Skeletal muscle tissue (tissue), 4 donors: ENCODE results near the gene FMO1. TPM values are rescaled to one million over a fixed set of nuclear protein-coding genes. Genes with fewer than 3 reads are reported as not detected.
"Not testable (repeated sequence)": the region's sequence is repeated elsewhere in the genome, so short reads cannot be mapped to it uniquely, and the experiment has no call there.

Experiments
- H3K27ac ChIP-seq: one replicate; pipeline ENCODE4 v1.7.0; 2013; ENCODE audit warnings: mild to moderate bottlenecking, low read depth, low read length, inconsistent platforms
- H3K27me3 ChIP-seq, 3 donors: one replicate each; pipeline ENCODE4 v1.7.0; 2013; ENCODE audit warnings: low read length in 3 of 3; ENCODE audit not compliant: control insufficient read depth in 3 of 3, insufficient read depth in 3 of 3
- H3K36me3 ChIP-seq, 3 donors: one replicate each; pipeline ENCODE4 v1.7.0; 2013; ENCODE audit warnings: low read length in 3 of 3; ENCODE audit not compliant: control insufficient read depth in 3 of 3, insufficient read depth in 3 of 3
- H3K4me1 ChIP-seq, 3 donors: one replicate each; pipeline ENCODE4 v1.7.0; 2013; ENCODE audit warnings: low read length in 3 of 3, mild to moderate bottlenecking in 3 of 3; ENCODE audit not compliant: control insufficient read depth in 3 of 3, insufficient read depth in 3 of 3
- H3K4me3 ChIP-seq, 3 donors: one replicate each; pipeline ENCODE4 v1.7.0; 2013; ENCODE audit warnings: low read length in 3 of 3
- H3K9ac ChIP-seq, 3 donors: one replicate each; pipeline ENCODE4 v1.7.0; 2013; ENCODE audit warnings: low read length in 3 of 3, mild to moderate bottlenecking in 3 of 3, moderate library complexity in 2 of 3, low read depth in 1 of 3
- H3K9me3 ChIP-seq, 3 donors: one replicate each; pipeline ENCODE4 v1.7.0; 2013; ENCODE audit warnings: low read length in 3 of 3; ENCODE audit not compliant: control insufficient read depth in 3 of 3
- total RNA-seq: library from RNA; depleted of rRNA; stranded (reverse); fragments of >200 nt; gene quantifications from one replicate; pipeline ENCODE4 v1.2.3, GENCODE V29; 2014
- donor health status: Osteomylitis.

Gene FMO1
- total RNA-seq, 1 donor from 2014 or later, result 5.7 TPM

DNA sequence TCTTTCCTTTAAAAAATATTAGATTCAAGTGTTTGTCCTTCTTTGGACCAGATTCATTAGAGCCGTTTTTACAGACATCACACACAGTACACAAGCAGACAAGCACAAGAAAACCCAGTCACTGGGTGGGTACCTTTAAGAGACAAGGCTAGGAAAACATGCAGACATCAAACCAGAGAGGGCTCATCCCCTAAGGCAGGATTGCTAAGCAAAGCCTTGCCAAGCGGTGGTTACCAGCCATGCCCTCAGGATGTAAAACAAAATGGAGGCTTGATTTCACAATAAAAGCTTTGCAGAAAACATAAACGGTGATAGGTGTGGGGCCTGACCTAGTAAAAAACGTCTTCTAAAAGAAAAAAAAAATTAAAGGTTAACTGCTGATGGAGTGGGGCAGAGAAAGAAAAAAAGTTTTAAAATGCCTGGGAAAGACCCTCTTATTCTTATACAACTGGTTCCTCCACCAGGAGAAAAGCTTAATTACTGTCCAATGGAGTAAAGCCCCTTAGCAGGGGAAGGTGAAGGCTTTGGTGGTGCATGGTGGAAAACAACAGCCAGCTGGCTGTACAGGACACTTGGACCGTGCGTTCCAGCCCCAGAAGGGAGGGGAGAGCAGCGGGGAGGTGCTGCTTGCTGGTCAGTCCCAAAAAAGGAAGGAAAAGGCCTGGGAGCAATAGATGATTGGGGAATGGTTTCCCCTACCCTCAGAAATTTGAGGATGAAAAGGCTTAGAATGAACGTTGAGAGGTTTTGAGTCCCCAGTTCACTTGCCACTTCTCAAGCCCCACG lies 30.4 kb upstream of the FMO1 start:
- H3K27ac ChIP-seq, result no peak overlapping the region
- H3K9me3 ChIP-seq, result no peaks in the 10 kb centered on the region
- H3K9ac ChIP-seq, result no peak overlapping the region
- peaks cover 2 to 8% (median 5%) of the 10 kb centered on the region in 3 donors for H3K4me1 ChIP-seq
- no peaks in the 10 kb centered on the region for H3K36me3 ChIP-seq
- no peak overlapping the region for H3K4me3 ChIP-seq
- no peaks in the 10 kb centered on the region for H3K27me3 ChIP-seq

DNA sequence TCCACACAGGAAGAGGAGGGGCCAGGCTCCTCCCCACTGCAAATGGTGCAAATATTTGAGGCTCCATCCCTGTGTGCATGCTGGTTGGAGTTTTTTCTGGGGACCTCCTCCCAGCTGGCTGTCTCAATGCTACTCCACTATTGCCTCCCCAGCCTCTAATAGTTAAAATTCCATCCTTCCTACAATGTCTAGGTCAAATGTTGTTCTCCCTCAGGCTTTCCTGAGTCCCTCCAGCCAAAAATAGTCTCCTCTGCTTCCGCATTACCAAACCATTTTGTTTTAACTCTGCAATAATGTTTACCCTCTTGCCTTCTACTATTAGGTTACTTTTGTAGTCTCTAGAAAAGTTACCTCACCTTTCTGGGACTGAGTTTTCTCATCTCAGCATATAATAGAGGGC lies 29.6 kb upstream of the FMO1 start:
- no peaks in the 10 kb centered on the region for H3K36me3 ChIP-seq
- H3K9ac ChIP-seq, result no peak overlapping the region
- H3K4me3 ChIP-seq, result no peak overlapping the region
- H3K4me1 ChIP-seq, result peaks cover 2 to 8% (median 5%) of the 10 kb centered on the region in 3 donors
- H3K9me3 ChIP-seq, result no peaks in the 10 kb centered on the region
- H3K27ac ChIP-seq, result no peak overlapping the region
- H3K27me3 ChIP-seq, result no peaks in the 10 kb centered on the region

DNA sequence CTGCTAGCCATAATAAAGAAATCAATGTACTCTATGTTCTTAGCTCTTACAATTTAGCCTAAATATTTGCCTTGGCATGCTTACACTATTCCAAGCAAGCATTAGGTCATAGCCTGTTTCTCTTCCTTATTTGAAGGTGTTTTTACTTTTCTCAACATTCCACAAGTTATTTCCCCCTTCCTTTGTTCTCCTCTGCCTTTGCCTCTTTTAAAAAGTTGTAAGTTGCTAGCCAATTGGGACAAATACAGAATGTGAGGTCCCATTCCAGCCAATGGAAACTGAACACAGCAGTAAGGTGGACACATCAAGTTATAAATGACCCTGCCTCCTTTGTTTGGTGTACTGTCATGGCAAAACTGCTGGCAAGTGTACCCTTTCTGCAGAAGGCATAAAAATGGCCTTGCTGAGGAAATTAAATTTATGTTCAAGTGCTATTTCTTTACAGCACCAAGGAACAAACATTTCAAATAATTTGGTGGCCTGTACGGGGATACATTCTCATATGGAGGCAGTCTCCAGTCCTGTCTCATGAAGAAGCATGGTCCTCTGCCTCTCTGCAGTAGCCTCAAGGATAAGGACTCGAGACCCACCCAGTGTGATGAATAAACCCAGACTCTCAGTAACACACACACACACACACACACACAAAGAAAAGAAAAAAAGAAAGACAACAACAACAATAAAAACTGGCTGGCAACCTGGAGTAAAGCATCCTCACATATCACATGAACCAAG lies 28.8 kb upstream of the FMO1 start:
- no peaks in the 10 kb centered on the region for H3K27me3 ChIP-seq
- H3K36me3 ChIP-seq, result no peaks in the 10 kb centered on the region
- H3K4me1 ChIP-seq, result peaks cover 2 to 8% (median 5%) of the 10 kb centered on the region in 3 donors
- H3K27ac ChIP-seq, result no peak overlapping the region
- H3K4me3 ChIP-seq, result no peak overlapping the region
- no peaks in the 10 kb centered on the region for H3K9me3 ChIP-seq
- no peak overlapping the region for H3K9ac ChIP-seq

DNA sequence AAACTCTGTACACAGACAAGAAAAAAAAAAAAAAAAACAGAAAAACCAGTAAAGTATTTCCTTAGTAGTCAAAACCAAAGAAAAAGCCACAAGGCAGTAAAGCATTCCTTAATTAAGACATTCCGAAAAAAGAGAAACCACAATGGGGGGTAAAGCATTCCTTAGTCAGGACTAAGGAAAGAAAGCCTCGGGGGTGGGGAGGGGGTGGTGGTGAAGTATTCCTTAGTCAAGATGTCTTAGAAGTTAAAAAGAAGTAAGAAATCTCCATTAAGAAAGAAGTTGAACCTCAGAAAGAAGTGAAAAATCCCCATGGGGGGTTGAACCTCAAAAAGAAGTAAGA lies 28.2 kb upstream of the FMO1 start:
- no peaks in the 10 kb centered on the region for H3K36me3 ChIP-seq
- peaks cover 2 to 8% (median 5%) of the 10 kb centered on the region in 3 donors for H3K4me1 ChIP-seq
- H3K27ac ChIP-seq, result peak overlapping the region; percentile 45
- no peaks in the 10 kb centered on the region for H3K9me3 ChIP-seq
- no peak overlapping the region for H3K4me3 ChIP-seq
- no peak overlapping the region for H3K9ac ChIP-seq
- H3K27me3 ChIP-seq, result no peaks in the 10 kb centered on the region

DNA sequence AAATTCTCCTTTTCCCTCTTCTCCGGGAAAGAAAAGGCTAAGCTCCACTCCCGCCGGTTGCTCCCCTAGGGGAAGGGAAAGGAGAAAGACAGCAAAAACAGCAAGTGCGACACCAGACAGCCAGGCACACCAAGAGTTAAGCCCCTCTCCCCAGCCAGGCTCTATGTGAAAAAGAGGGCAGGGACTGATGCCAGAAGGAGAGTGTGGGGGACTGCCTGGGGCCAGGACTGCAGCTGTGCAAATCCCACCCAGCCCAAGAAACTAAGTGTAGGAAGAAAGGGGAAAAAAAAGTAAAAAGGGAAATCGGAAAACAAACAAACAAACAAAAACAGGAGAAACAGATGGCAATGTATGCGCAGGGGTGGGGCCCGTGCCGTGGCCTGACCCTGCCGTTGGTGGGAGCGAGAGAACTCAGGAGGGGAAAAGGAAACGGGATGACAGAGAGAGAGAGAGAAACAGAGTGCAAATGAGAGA lies 27.7 kb upstream of the FMO1 start:
- H3K4me3 ChIP-seq, result no peak overlapping the region

DNA sequence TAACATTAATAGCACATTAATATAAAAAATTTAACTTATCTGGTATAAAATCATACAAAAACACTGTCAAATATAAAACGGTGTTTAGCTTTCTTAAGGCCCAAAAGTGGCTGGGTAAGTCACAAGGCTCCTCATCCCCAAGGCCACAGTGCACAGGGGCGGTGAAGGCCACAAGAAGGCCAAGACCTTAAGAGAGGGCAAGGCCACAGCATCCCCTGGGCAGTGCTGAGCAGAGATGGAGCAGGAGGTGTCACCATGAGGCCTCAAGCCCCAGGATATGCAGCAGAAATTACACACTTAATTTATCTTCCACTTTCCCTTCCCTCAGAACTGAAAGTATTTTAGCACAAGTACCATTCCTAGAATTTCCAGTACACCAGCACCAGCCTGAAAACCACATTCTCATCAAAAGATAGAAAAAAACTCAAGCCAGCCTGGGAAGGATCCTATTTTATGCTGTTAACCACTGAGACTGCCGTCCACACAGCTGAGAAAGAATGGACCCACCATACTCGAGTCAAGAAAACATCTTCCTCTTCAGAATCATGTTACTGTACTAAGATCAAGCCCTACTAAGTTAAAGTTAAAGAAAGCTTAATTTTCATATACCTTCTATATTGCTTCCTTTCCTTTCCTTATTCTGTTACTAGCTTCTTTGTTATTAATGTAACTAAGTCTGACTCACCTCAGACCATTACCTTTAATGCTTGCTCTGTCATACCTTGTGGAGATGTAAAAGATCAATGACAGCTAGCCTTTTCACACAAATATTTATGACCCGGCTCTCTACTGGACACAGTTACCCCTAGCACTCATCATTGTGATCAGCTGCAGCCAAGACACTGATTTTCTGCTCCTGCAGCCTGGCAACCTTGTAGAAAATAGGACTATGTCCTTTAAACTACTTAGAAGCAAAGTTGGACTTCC lies 26.4 kb upstream of the FMO1 start:
- H3K4me1 ChIP-seq, result peaks cover 2 to 11% (median 5%) of the 10 kb centered on the region in 3 donors
- H3K4me3 ChIP-seq, result no peak overlapping the region
- no peak overlapping the region for H3K9ac ChIP-seq
- H3K27ac ChIP-seq, result peak overlapping the region; percentile 36
- H3K36me3 ChIP-seq, result no peaks in the 10 kb centered on the region
- no peaks in the 10 kb centered on the region for H3K9me3 ChIP-seq
- no peaks in the 10 kb centered on the region for H3K27me3 ChIP-seq

More for the DNA sequence above, 27.7 kb upstream of the FMO1 start:
- Histone ChIP-seq H3K27me3 (no peaks in the 10 kb centered on the region), H3K36me3 (no peaks in the 10 kb centered on the region), H3K9me3 (no peaks in the 10 kb centered on the region), H3K9ac (peak overlapping the region in 1 of 3 donors; percentile 30), H3K4me1 (peaks cover 2 to 8% (median 5%) of the 10 kb centered on the region in 3 donors), H3K27ac (peak overlapping the region; percentile 45)

DNA sequence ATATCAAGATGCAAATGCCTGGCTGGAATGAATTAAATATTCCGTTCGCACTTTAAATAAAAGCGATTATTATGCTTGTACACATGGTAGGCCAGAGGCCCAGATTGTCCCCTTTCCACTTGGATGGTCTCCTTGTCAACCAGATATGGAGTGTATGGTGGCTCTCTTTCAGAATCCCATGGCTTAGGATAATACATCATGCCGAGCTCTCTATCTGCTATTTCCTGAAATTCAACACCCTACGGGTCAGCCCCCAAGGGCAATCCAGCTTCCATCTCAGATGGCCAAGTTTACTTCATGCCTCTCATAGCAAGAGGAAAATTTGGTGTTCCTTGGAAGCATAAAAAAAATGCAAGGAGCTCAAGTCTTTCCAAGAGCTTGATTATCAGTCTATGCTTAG lies 25.4 kb upstream of the FMO1 start:
- Histone ChIP-seq H3K4me1 (peaks cover 2 to 11% (median 5%) of the 10 kb centered on the region in 3 donors), H3K36me3 (no peaks in the 10 kb centered on the region), H3K9me3 (no peaks in the 10 kb centered on the region), H3K4me3 (no peak overlapping the region), H3K27me3 (no peaks in the 10 kb centered on the region), H3K27ac (no peak overlapping the region), H3K9ac (no peak overlapping the region)

DNA sequence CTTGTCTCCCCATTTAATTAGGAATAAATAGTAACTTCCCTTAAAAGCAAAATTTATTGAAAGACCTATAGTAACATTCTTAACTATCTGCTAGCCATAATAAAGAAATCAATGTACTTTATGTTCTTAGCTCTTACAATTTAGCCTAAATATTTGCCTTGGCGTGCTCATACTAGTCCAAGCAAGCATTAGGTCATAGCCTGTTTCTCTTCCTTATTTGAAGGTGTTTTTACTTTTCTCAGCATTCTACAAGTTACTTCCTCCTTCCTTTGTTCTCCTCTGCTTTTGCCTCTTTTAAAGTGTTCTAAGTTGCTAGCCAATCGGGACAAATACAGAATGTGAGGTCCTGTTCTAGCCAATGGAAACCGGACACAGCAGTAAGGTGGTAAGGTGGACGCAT lies 24.0 kb upstream of the FMO1 start:
- H3K4me3 ChIP-seq, H3K9me3 ChIP-seq, H3K36me3 ChIP-seq, H3K27me3 ChIP-seq, H3K9ac ChIP-seq, H3K27ac ChIP-seq, H3K4me1 ChIP-seq: not testable (repeated sequence)

DNA sequence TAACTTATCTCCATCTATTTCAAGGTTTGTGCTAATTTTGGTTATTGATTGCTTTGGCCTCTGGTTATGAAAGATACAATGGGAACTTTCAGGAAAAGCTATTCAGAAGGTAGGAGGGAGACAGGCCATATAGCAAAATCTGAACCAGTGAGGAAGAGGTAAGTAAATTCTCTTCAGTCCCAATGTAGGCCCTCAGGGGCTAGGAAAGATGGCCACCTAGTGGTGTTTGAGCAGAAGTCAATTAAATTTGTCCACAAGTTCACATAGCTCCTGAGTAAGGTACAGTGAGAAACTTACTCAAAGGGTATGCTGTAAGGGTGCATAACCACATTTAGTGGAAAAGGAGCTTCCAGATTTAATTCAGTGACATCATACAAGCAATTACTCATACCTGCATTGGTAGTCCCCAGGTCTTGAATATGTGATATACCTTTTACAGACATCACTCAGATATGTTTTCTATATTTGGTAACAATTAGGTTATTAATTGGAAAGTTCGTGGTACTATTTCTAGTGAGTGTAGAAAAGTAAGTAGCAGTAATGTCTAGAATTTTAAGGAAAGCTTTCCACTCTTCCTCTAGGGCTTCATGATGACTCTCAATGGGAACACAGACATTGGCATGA lies 21.4 kb upstream of the FMO1 start:
- peaks cover 0 to 3% (median 0%) of the 10 kb centered on the region in 3 donors for H3K4me1 ChIP-seq
- no peaks in the 10 kb centered on the region for H3K27me3 ChIP-seq
- no peak overlapping the region for H3K9ac ChIP-seq
- no peak overlapping the region for H3K4me3 ChIP-seq
- no peaks in the 10 kb centered on the region for H3K36me3 ChIP-seq
- H3K9me3 ChIP-seq, result no peaks in the 10 kb centered on the region
- H3K27ac ChIP-seq, result no peak overlapping the region
